NT2/D1 (cell line): ENCODE measurements around the gene CNNM1.

Source experiments
- DNase-seq: peaks from one replicate; pipeline ENCODE4 v3.0.0-alpha.2; 2011; ENCODE audit warnings: low read depth, low spot score
- H3K27me3 ChIP-seq: 2 replicates; pipeline ENCODE4 v1.6.0; 2011; ENCODE audit warnings: mild to moderate bottlenecking; ENCODE audit not compliant: insufficient read length, insufficient read depth
- H3K36me3 ChIP-seq: 2 replicates; pipeline ENCODE4 v1.6.1; 2011; ENCODE audit warnings: mild to moderate bottlenecking, low read length, mixed read lengths; ENCODE audit not compliant: insufficient read depth, insufficient read length
- H3K4me1 ChIP-seq: 2 replicates; pipeline ENCODE4 v1.5.1; 2011; ENCODE audit not compliant: insufficient read depth, insufficient read length
- H3K4me3 ChIP-seq: 2 replicates; pipeline ENCODE4 v1.5.1; 2011; ENCODE audit warnings: low read depth; ENCODE audit not compliant: insufficient read length
- H3K9ac ChIP-seq: 2 replicates; pipeline ENCODE4 v1.6.0; 2011; ENCODE audit warnings: low read depth; ENCODE audit not compliant: insufficient read length
- H3K9me3 ChIP-seq: 2 replicates; pipeline ENCODE4 v1.5.1; 2011; ENCODE audit warnings: mild to moderate bottlenecking, low read length; ENCODE audit not compliant: insufficient read depth
- SUZ12 ChIP-seq: IDR thresholded peaks from 2 replicates; pipeline ENCODE4 v1.6.1; 2011; ENCODE audit not compliant: insufficient read length, insufficient read depth; ENCODE audit errors: extremely low read depth
- YY1 ChIP-seq: IDR thresholded peaks from 2 replicates; pipeline ENCODE4 v1.6.1; 2011; ENCODE audit not compliant: insufficient read length, insufficient read depth
- ZNF274 ChIP-seq: IDR thresholded peaks from 2 replicates; pipeline ENCODE4 v1.6.1; 2011; ENCODE audit warnings: mild to moderate bottlenecking, low read depth, low read length

CNNM1 gene

DNA sequence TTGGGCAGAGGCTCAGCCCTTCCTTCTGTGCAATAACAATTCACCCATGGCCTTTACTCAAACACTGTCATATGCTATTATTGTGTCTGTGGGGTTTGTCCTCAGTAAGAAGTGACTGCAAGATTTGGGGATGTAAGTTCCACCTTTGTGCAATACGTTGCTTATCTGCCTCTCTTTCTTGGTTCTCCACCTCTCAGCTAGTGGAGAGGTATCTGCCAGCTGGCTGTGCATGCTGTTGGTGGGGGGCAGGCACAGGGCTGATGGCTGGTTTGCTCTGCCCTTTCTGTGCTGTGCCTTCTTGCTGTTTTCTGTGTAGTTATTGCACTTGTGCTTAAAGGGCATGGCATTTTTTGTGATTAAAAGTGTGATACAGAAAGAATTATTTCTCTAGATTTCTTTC is 36.2 kb downstream of the CNNM1 start:
- Histone ChIP-seq H3K27me3 (no peaks in the 10 kb centered on the region), H3K4me1 (peaks cover 2% of the 10 kb centered on the region), H3K4me3 (no peak overlapping the region), H3K36me3 (peaks cover 3% of the 10 kb centered on the region), H3K9me3 (no peaks in the 10 kb centered on the region), H3K9ac (no peak overlapping the region)
- DNase-seq, result no peak
- no peak for TF ChIP-seq ZNF274
- TF ChIP-seq SUZ12, result no peak
- TF ChIP-seq YY1, result no peak

DNA sequence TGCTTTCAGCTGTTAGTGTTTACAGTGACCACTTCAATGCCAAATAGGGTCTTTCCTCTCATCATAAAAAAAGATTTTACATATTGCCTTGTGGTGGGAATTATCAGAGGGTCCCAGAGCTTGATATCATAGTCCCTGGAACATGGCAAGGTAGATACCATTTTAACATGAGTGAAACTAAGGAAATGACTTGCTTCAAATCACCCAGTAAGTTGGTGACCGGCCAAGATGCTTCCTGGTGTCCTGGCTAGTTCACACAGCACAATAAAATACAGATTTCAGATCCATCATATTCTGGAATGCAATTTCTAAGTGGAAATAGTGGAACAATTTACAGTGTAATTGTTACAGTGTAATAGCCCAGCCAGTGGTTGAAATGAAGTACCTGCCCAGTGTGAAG is 36.6 kb downstream of the CNNM1 start:
- TF ChIP-seq SUZ12 (no peak), YY1 (no peak), ZNF274 (no peak)

DNA sequence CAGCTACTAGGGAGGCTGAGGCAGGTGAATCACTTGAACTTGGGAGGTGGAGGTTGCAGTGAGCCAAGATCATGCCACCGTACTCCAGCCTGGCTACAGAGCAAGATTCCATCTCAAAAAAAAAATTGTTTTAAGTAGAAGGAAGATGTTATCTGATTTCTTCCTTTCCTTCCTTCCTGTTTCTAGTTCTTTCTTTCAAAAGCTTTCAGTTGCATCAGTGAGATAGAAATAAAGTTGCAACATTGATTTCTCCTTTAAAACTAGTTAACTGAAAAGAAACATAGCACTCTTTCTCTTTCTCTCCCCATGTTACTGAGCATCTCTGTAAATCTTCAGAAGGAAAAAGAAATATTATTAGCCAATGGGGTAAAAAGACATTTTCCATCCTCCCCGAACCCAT is 37.5 kb downstream of the CNNM1 start:
- Histone ChIP-seq H3K9ac (no peak overlapping the region), H3K36me3 (peaks cover 3% of the 10 kb centered on the region), H3K4me1 (peaks cover 2% of the 10 kb centered on the region), H3K27me3 (no peaks in the 10 kb centered on the region), H3K4me3 (no peak overlapping the region), H3K9me3 (no peaks in the 10 kb centered on the region)
- DNase-seq, result no peak
- TF ChIP-seq YY1, result no peak
- no peak for TF ChIP-seq SUZ12
- TF ChIP-seq ZNF274, result no peak

More for the DNA sequence above, 36.6 kb downstream of the CNNM1 start:
- peaks cover 2% of the 10 kb centered on the region for H3K4me1 ChIP-seq
- H3K4me3 ChIP-seq, result no peak overlapping the region
- H3K9me3 ChIP-seq, result no peaks in the 10 kb centered on the region
- H3K36me3 ChIP-seq, result peaks cover 3% of the 10 kb centered on the region
- H3K9ac ChIP-seq, result no peak overlapping the region
- H3K27me3 ChIP-seq, result no peaks in the 10 kb centered on the region
- DNase-seq, result no peak

DNA sequence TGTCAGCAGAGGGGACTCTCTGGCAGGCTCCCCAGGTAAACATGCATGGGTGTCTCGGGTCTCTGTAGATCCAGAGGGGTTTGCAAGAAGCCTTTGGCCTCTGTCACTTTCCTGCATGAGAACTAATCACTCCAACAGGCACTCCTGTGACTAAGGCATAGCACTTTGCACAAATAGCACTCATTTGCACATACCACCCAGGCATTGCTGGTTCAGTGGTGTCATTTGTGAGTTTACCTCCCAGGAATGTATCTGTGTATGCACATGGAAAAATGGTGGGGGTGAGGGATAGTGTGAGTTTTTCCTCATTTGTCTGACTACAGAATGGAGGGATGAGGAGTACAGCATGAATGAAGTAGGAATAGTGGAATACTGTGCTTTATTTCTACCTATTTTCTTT is 39.5 kb downstream of the CNNM1 start:
- no peaks in the 10 kb centered on the region for H3K27me3 ChIP-seq

DNA sequence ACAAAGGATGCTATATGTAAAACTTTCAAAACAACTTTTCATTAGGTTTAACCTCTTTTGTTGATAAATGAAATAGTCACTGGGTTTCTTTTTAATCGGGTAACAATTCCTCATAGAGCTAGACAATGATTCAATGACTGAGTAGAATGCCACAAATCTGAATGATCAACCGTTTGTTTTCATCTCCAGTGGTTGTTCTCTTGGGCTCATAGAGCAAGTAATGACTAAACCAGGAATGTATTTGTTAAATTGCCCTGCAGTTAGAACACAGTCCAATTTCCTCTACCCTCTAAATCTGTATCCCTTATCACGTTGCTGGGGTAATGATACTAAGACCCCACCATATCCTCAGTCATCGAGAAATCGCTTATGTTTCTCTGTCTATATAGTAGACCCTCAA is 40.0 kb downstream of the CNNM1 start:
- Histone ChIP-seq H3K4me3 (no peak overlapping the region), H3K36me3 (peaks cover 3% of the 10 kb centered on the region), H3K27me3 (no peaks in the 10 kb centered on the region), H3K9ac (no peak overlapping the region), H3K9me3 (no peaks in the 10 kb centered on the region), H3K4me1 (peaks cover 2% of the 10 kb centered on the region)
- no peak for DNase-seq
- TF ChIP-seq SUZ12, result no peak
- TF ChIP-seq ZNF274, result no peak
- no peak for TF ChIP-seq YY1

More for the DNA sequence above, 39.5 kb downstream of the CNNM1 start:
- DNase-seq, result no peak
- TF ChIP-seq YY1 (no peak), SUZ12 (no peak)
- Histone ChIP-seq H3K4me3 (no peak overlapping the region), H3K9me3 (no peaks in the 10 kb centered on the region), H3K4me1 (peaks cover 2% of the 10 kb centered on the region), H3K9ac (no peak overlapping the region), H3K36me3 (peaks cover 3% of the 10 kb centered on the region)

DNA sequence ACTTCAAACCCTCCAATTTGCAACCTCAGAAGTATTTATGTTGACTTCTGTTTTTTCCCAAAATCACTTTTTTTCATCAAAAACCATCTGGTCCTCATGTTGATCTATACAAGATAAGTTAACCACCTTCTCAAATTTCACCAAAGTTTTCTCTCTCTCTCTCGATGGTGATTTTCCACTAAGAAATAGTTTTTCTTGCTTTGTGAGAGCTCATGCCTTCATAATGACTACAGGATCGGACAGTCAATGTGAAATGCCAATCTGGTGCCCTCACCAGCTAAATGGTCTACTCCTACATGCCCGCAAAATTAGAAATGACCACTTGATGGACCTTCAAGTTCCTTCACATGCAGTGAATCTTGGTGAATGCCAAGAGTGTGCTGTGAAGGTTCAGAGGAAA is 40.4 kb downstream of the CNNM1 start:
- TF ChIP-seq YY1, result no peak
- no peak for TF ChIP-seq ZNF274
- TF ChIP-seq SUZ12, result no peak
- Histone ChIP-seq H3K9ac (no peak overlapping the region), H3K9me3 (no peaks in the 10 kb centered on the region), H3K27me3 (no peaks in the 10 kb centered on the region), H3K4me1 (peaks cover 2% of the 10 kb centered on the region), H3K4me3 (no peak overlapping the region), H3K36me3 (peaks cover 3% of the 10 kb centered on the region)
- DNase-seq, result no peak

DNA sequence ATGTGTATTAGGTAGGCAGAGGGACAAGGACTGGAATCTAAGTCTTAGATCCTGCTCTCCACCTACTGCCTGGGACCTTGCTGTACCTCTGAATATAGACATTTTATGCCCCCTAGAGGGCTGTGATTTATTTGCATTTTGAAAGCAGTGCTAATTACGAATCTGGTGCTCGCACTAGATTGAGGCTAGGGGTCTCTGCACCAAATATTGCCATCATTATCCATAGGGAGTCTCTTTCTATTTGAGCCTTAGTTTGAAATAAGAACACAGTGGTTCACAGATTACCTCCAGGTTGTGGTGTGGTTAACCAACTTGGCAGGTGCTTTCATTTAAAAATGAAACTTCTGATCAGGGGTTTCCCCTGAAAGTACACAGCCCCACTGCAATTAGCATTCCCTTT is 41.8 kb downstream of the CNNM1 start:
- DNase-seq, result no peak
- H3K9me3 ChIP-seq, result no peaks in the 10 kb centered on the region
- peaks cover 5% of the 10 kb centered on the region for H3K4me1 ChIP-seq
- no peaks in the 10 kb centered on the region for H3K36me3 ChIP-seq
- TF ChIP-seq ZNF274 (no peak), SUZ12 (no peak), YY1 (no peak)
- H3K9ac ChIP-seq, result no peak overlapping the region
- H3K27me3 ChIP-seq, result no peaks in the 10 kb centered on the region
- H3K4me3 ChIP-seq, result no peak overlapping the region

DNA sequence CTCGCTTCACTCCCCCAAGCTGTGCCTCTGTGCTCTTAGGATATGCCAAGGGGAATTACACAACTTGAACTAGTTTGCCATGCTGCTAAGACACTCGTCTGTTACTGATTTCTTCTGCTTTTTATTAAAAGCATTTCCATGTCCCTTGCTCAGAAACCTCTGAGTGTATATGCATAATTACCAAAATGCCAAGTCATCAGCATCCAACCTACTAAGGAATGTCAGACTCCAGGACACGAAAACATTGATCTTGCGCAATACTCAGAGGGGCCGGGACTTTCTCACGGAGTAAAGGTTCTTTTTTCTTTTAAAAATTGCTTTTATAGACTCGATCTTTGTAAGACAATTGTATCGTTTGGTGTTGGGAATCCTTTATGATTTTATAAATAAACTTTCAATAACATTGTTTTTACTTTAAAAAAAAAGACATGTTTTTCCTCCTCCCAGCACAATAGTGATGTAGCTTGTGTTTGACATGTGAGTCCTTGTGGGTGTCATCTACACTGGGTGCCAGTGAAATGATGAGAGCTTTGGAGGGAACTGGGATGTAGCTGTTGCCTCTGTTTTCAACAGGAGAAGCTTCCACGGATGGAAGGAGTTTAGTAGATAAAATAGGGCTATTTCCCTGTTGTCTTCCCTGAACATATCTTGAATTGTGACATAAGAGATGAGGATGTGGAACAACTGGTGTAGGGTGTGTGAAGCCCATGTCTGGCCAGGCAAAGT is 43.6 kb downstream of the CNNM1 start:
- Histone ChIP-seq H3K36me3 (no peaks in the 10 kb centered on the region), H3K4me3 (no peak overlapping the region), H3K27me3 (no peaks in the 10 kb centered on the region), H3K9ac (no peak overlapping the region), H3K4me1 (peaks cover 5% of the 10 kb centered on the region), H3K9me3 (no peaks in the 10 kb centered on the region)
- no peak for DNase-seq
- TF ChIP-seq ZNF274 (no peak), SUZ12 (no peak), YY1 (no peak)
